NCI-H146 (cell line): Measurements from ENCODE around the gene CAPRIN1.
"Not testable (repeated sequence)": the region's sequence is repeated elsewhere in the genome, so short reads cannot be mapped to it uniquely, and the experiment has no call there.

Experiments used
- DNase-seq: peaks from one replicate; lab custom pipeline; 2025; lab: John Stamatoyannopoulos, UW

CAPRIN1 gene

GRCh38 chr11:34091825-34092224 is 40.3 kb downstream of the CAPRIN1 start:
- DNase-seq = no peak

- DNase-seq = not testable (repeated sequence)
Measured at GRCh38 chr11:34094900-34095299, 43.4 kb downstream of the CAPRIN1 start.

- no peak for DNase-seq
Measured at GRCh38 chr11:34098813-34099212, 47.3 kb downstream of the CAPRIN1 start.

- DNase-seq = no peak
Measured at GRCh38 chr11:34104680-34105078, 53.1 kb downstream of the CAPRIN1 start.

GRCh38 chr11:34105079-34105956 is 53.8 kb downstream of the CAPRIN1 start, which contains the start of gene NAT10:
Gene NAT10, plus strand, starts transcription at chr11:34105629. Its CDS starts 2,597 bp downstream, at chr11:34108226.
- peak; percentile 97 for DNase-seq

GRCh38 chr11:34105957-34106504 is 54.5 kb downstream of the CAPRIN1 start:
- DNase-seq = no peak

GRCh38 chr11:34111722-34112270 is 60.3 kb downstream of the CAPRIN1 start:
- DNase-seq = no peak

- DNase-seq = no peak
Measured at GRCh38 chr11:34114014-34114413, 62.5 kb downstream of the CAPRIN1 start.

- no peak for DNase-seq
Measured at GRCh38 chr11:34114471-34114870, 62.9 kb downstream of the CAPRIN1 start.

- DNase-seq = no peak
Measured at GRCh38 chr11:34120651-34121050, 69.1 kb downstream of the CAPRIN1 start.

- DNase-seq = no peak
Measured at GRCh38 chr11:34124885-34125668, 73.5 kb downstream of the CAPRIN1 start.

GRCh38 chr11:34126959-34127848 is 75.7 kb downstream of the CAPRIN1 start:
- DNase-seq = no peak

- DNase-seq = no peak
Measured at GRCh38 chr11:34128824-34129223, 77.3 kb downstream of the CAPRIN1 start.

GRCh38 chr11:34132261-34132965 is 80.9 kb downstream of the CAPRIN1 start:
- DNase-seq = no peak

- no peak for DNase-seq
Measured at GRCh38 chr11:34134765-34135164, 83.2 kb downstream of the CAPRIN1 start.

- no peak for DNase-seq
Measured at GRCh38 chr11:34135439-34135838, 83.9 kb downstream of the CAPRIN1 start.

- no peak for DNase-seq
Measured at GRCh38 chr11:34136420-34136819, 84.9 kb downstream of the CAPRIN1 start.

GRCh38 chr11:34139346-34139745 is 87.8 kb downstream of the CAPRIN1 start:
- DNase-seq = no peak

- DNase-seq = no peak
Measured at GRCh38 chr11:34140149-34140548, 88.6 kb downstream of the CAPRIN1 start.

GRCh38 chr11:34143048-34143447 is 91.5 kb downstream of the CAPRIN1 start:
- no peak for DNase-seq

GRCh38 chr11:34145073-34145472 is 93.5 kb downstream of the CAPRIN1 start:
- no peak for DNase-seq
